MM.1S (cell line): Measurements from ENCODE around the gene GATAD2B.

Source experiments
- DNase-seq: peaks from one replicate; pipeline ENCODE4 v3.0.0-alpha.2; 2015
- H2AFZ ChIP-seq: fragments of 300-600 bp; sonication (generic); 2 replicates; pipeline ENCODE4 v1.6.0; 2016; ENCODE audit warnings: antibody characterized with exemption, low read length
- H3F3A ChIP-seq: fragments of 300-600 bp; sonication (generic); 2 replicates; pipeline ENCODE4 v1.6.1; 2016; ENCODE audit warnings: mild to moderate bottlenecking, antibody characterized with exemption, low read length, moderate library complexity, mixed read lengths; ENCODE audit not compliant: insufficient read depth
- H3K27ac ChIP-seq: fragments of 300-600 bp; sonication (generic); 2 replicates; pipeline ENCODE4 v1.5.1; 2016; ENCODE audit warnings: mild to moderate bottlenecking, low read length
- H3K27me3 ChIP-seq: fragments of 300-600 bp; sonication (generic); replicated peaks from 2 replicates; pipeline ENCODE4 v1.6.0; 2016; ENCODE audit warnings: low read length; ENCODE audit not compliant: insufficient read depth
- H3K36me3 ChIP-seq: fragments of 300-600 bp; sonication (generic); replicated peaks from 2 replicates; pipeline ENCODE4 v1.6.1; 2016; ENCODE audit warnings: mild to moderate bottlenecking, low read length, mixed read lengths; ENCODE audit not compliant: insufficient read depth
- H3K4me1 ChIP-seq: fragments of 300-600 bp; sonication (generic); 2 replicates; pipeline ENCODE4 v1.6.1; 2016; ENCODE audit warnings: low read length, mixed read lengths
- H3K4me2 ChIP-seq: fragments of 300-600 bp; sonication (generic); 2 replicates; pipeline ENCODE4 v1.6.0; 2016; ENCODE audit warnings: low read depth, low read length
- H3K4me3 ChIP-seq: fragments of 300-600 bp; sonication (generic); 2 replicates; pipeline ENCODE4 v1.5.1; 2016; ENCODE audit warnings: low read length, mixed read lengths
- H3K79me2 ChIP-seq: fragments of 300-600 bp; sonication (generic); 2 replicates; pipeline ENCODE4 v1.6.1; 2016; ENCODE audit warnings: mixed run types, low read length, mixed read lengths
- H3K9ac ChIP-seq: fragments of 300-600 bp; sonication (generic); 2 replicates; pipeline ENCODE4 v1.6.1; 2016; ENCODE audit warnings: low read length, mixed read lengths
- H3K9me2 ChIP-seq: fragments of 300-600 bp; sonication (generic); replicated peaks from 2 replicates; pipeline ENCODE4 v1.6.1; 2016; ENCODE audit warnings: mild to moderate bottlenecking, low read length, mixed read lengths; ENCODE audit not compliant: insufficient read depth
- H3K9me3 ChIP-seq: fragments of 300-600 bp; sonication (generic); replicated peaks from 2 replicates; pipeline ENCODE4 v1.6.1; 2016; ENCODE audit warnings: mild to moderate bottlenecking, low read length, mixed read lengths; ENCODE audit not compliant: insufficient read depth
- H4K20me1 ChIP-seq: fragments of 300-600 bp; sonication (generic); 2 replicates; pipeline ENCODE4 v1.6.1; 2016; ENCODE audit warnings: mild to moderate bottlenecking, low read length, moderate library complexity, mixed read lengths; ENCODE audit not compliant: insufficient read depth
- CTCF ChIP-seq: fragments of 300-600 bp; sonication (generic); IDR thresholded peaks from 2 replicates; pipeline ENCODE4 v1.5.1; 2016; ENCODE audit warnings: antibody characterized with exemption, low read length, mixed read lengths
- EZH2 ChIP-seq: fragments of 300-600 bp; sonication (generic); optimal IDR thresholded peaks from 2 replicates; pipeline ENCODE3; 2017; ENCODE audit warnings: low read depth, mild to moderate bottlenecking, antibody characterized with exemption, low read length, mixed read lengths
- EZH2phosphoT487 ChIP-seq: fragments of 300-600 bp; sonication (generic); IDR thresholded peaks from 2 replicates; pipeline ENCODE4 v1.6.1; 2018; ENCODE audit warnings: antibody characterized with exemption, low read length

Gene GATAD2B

GRCh38 chr1:153940756-153941155 lies 18.0 kb upstream of the GATAD2B start:
- H3K4me1 ChIP-seq: no peaks in the 10 kb centered on the region; the same call in 1 of the 2 replicates
- H3K27me3 ChIP-seq: no peaks in the 10 kb centered on the region
- no peaks in the 10 kb centered on the region for H3K9me2 ChIP-seq
- TF ChIP-seq EZH2phosphoT487: no peak
- no peak for TF ChIP-seq CTCF
- TF ChIP-seq EZH2: no peak
- no peak overlapping the region for H3K9ac ChIP-seq
- no peak overlapping the region for H3K4me3 ChIP-seq
- H3K4me2 ChIP-seq: no peak overlapping the region
- no peaks in the 10 kb centered on the region for H3K9me3 ChIP-seq
- DNase-seq: no peak
- no peak overlapping the region for H2AFZ ChIP-seq
- H3F3A ChIP-seq: peaks cover 11% of the 10 kb centered on the region; the same call in 1 of the 2 replicates
- H3K36me3 ChIP-seq: no peaks in the 10 kb centered on the region; the same call in none of the 2 replicates
- H3K79me2 ChIP-seq: peaks cover 27% of the 10 kb centered on the region
- no peak overlapping the region for H3K27ac ChIP-seq
- H4K20me1 ChIP-seq: no peaks in the 10 kb centered on the region

GRCh38 chr1:153939476-153939875 lies 16.7 kb upstream of the GATAD2B start:
- Histone ChIP-seq H3K9ac (no peak overlapping the region), H2AFZ (no peak overlapping the region), H3K9me2 (no peaks in the 10 kb centered on the region), H3K27ac (no peak overlapping the region), H3K4me3 (no peak overlapping the region), H4K20me1 (no peaks in the 10 kb centered on the region), H3K9me3 (no peaks in the 10 kb centered on the region), H3K4me1 (no peaks in the 10 kb centered on the region), H3K27me3 (no peaks in the 10 kb centered on the region), H3K79me2 (peaks cover 14% of the 10 kb centered on the region), H3K4me2 (no peak overlapping the region), H3F3A (no peaks in the 10 kb centered on the region), H3K36me3 (no peaks in the 10 kb centered on the region; the same call in none of the 2 replicates)
- TF ChIP-seq EZH2phosphoT487 (no peak), CTCF (no peak), EZH2 (no peak)
- no peak for DNase-seq

GRCh38 chr1:153938996-153939395 lies 16.2 kb upstream of the GATAD2B start:
- Histone ChIP-seq H3K27me3 (no peaks in the 10 kb centered on the region), H3K9me3 (no peaks in the 10 kb centered on the region), H3K27ac (no peak overlapping the region), H2AFZ (no peak overlapping the region), H3K4me3 (no peak overlapping the region), H3K9me2 (no peaks in the 10 kb centered on the region), H3K4me1 (no peaks in the 10 kb centered on the region), H4K20me1 (no peaks in the 10 kb centered on the region), H3F3A (no peaks in the 10 kb centered on the region), H3K36me3 (no peaks in the 10 kb centered on the region; the same call in none of the 2 replicates), H3K79me2 (peaks cover 9% of the 10 kb centered on the region), H3K4me2 (no peak overlapping the region), H3K9ac (no peak overlapping the region)
- DNase-seq: no peak
- TF ChIP-seq EZH2phosphoT487 (no peak), CTCF (no peak), EZH2 (no peak)
